H9 (cell line): ENCODE results near the gene NACA. TPM values are rescaled to one million over a fixed set of nuclear protein-coding genes. Genes with fewer than 3 reads are reported as not detected.

Experiments used
- DNase-seq: peaks from one replicate; pipeline ENCODE4 v3.0.0-alpha.2; 2017
- H2AFZ ChIP-seq: one replicate; pipeline ENCODE4 v1.6.1; 2013; ENCODE audit warnings: mild to moderate bottlenecking, low read length, control low read depth, moderate library complexity
- H2AK5ac ChIP-seq: 2 replicates; pipeline ENCODE4 v1.6.1; 2013; ENCODE audit warnings: low read length, control low read depth, mixed read lengths; ENCODE audit not compliant: insufficient read length
- H2BK120ac ChIP-seq: one replicate; pipeline ENCODE4 v1.6.1; 2013; ENCODE audit warnings: low read depth, mild to moderate bottlenecking, low read length, control low read depth, inconsistent platforms; ENCODE audit not compliant: poor library complexity, severe bottlenecking
- H2BK12ac ChIP-seq: 2 replicates; pipeline ENCODE4 v1.6.1; 2013; ENCODE audit warnings: low read length, control low read depth, mixed read lengths, low read depth; ENCODE audit not compliant: insufficient read length
- H2BK15ac ChIP-seq: 2 replicates; pipeline ENCODE4 v1.6.1; 2013; ENCODE audit warnings: low read depth, low read length, control low read depth
- H2BK20ac ChIP-seq: one replicate; pipeline ENCODE4 v1.6.1; 2013; ENCODE audit warnings: low read depth, mild to moderate bottlenecking, low read length, control low read depth, inconsistent platforms; ENCODE audit not compliant: poor library complexity, severe bottlenecking
- H2BK5ac ChIP-seq: 2 replicates; pipeline ENCODE4 v1.6.1; 2013; ENCODE audit warnings: low read length, control low read depth, mixed read lengths; ENCODE audit not compliant: insufficient read length
- H3K14ac ChIP-seq: 2 replicates; pipeline ENCODE4 v1.6.1; 2013; ENCODE audit warnings: low read length, control low read depth; ENCODE audit not compliant: insufficient read depth
- H3K18ac ChIP-seq: 2 replicates; pipeline ENCODE4 v1.6.1; 2013; ENCODE audit warnings: low read depth, mild to moderate bottlenecking, mixed read lengths, low read length, control low read depth; ENCODE audit not compliant: insufficient read length
- H3K23ac ChIP-seq: 2 replicates; pipeline ENCODE4 v1.6.1; 2013; ENCODE audit warnings: low read length, control low read depth, mixed read lengths, low read depth; ENCODE audit not compliant: insufficient read length
- H3K23me2 ChIP-seq: 2 replicates; pipeline ENCODE4 v1.6.1; 2013; ENCODE audit warnings: low read depth, mild to moderate bottlenecking, mixed read lengths, low read length, control low read depth; ENCODE audit not compliant: insufficient read length, poor library complexity, severe bottlenecking
- H3K27ac ChIP-seq: 2 replicates; pipeline ENCODE4 v1.5.1; 2013; ENCODE audit warnings: low read length, control low read depth, mixed read lengths, low read depth; ENCODE audit not compliant: insufficient read length
- H3K27me3 ChIP-seq: 2 replicates; pipeline ENCODE4 v1.6.1; 2013; ENCODE audit warnings: low read length, control low read depth, inconsistent platforms; ENCODE audit not compliant: insufficient read depth
- H3K4ac ChIP-seq: 2 replicates; pipeline ENCODE4 v1.6.1; 2013; ENCODE audit warnings: low read depth, mild to moderate bottlenecking, control low read depth, inconsistent platforms, low read length, moderate library complexity
- H3K4me1 ChIP-seq: 2 replicates; pipeline ENCODE4 v1.6.1; 2013; ENCODE audit warnings: low read length, control low read depth, inconsistent platforms; ENCODE audit not compliant: insufficient read depth
- H3K4me2 ChIP-seq: 2 replicates; pipeline ENCODE4 v1.6.1; 2013; ENCODE audit warnings: low read length, control low read depth, mixed read lengths; ENCODE audit not compliant: insufficient read length, insufficient read depth
- H3K56ac ChIP-seq: 2 replicates; pipeline ENCODE4 v1.6.1; 2013; ENCODE audit warnings: low read depth, mild to moderate bottlenecking, mixed read lengths, low read length, control low read depth; ENCODE audit not compliant: insufficient read length
- H3K79me1 ChIP-seq: 2 replicates; pipeline ENCODE4 v1.6.1; 2013; ENCODE audit warnings: low read depth, mild to moderate bottlenecking, moderate library complexity, low read length, control low read depth, inconsistent platforms; ENCODE audit not compliant: insufficient read depth, poor library complexity, severe bottlenecking
- H3K79me2 ChIP-seq: 2 replicates; pipeline ENCODE4 v1.6.1; 2013; ENCODE audit warnings: low read length, control low read depth, inconsistent platforms; ENCODE audit not compliant: insufficient read depth
- H3K9ac ChIP-seq: 2 replicates; pipeline ENCODE4 v1.6.1; 2013; ENCODE audit warnings: low read length, control low read depth, mixed read lengths; ENCODE audit not compliant: insufficient read length; ENCODE audit errors: extremely low read depth
- H3K9me3 ChIP-seq: one replicate; pipeline ENCODE4 v1.6.1; 2013; ENCODE audit warnings: low read depth, low read length, inconsistent platforms; ENCODE audit not compliant: control insufficient read depth
- H3T11ph ChIP-seq: one replicate; pipeline ENCODE4 v1.6.1; 2013; ENCODE audit warnings: mild to moderate bottlenecking, low read length, control low read depth, inconsistent platforms
- H4K20me1 ChIP-seq: one replicate; pipeline ENCODE4 v1.6.1; 2013; ENCODE audit not compliant: control insufficient read depth, insufficient read length, insufficient read depth
- H4K5ac ChIP-seq: 2 replicates; pipeline ENCODE4 v1.6.1; 2013; ENCODE audit warnings: low read depth, mild to moderate bottlenecking, mixed read lengths, low read length, control low read depth; ENCODE audit not compliant: insufficient read length
- H4K8ac ChIP-seq: replicated peaks from 2 replicates; pipeline ENCODE4 v1.6.1; 2013; ENCODE audit warnings: low read length, control low read depth, mixed read lengths, low read depth; ENCODE audit not compliant: insufficient read length
- H4K91ac ChIP-seq: 2 replicates; pipeline ENCODE4 v1.6.1; 2013; ENCODE audit warnings: low read depth, mild to moderate bottlenecking, moderate library complexity, mixed read lengths, low read length, control low read depth; ENCODE audit not compliant: insufficient read length
- H3K27ac Mint-ChIP-seq, 3 experiments: 2 replicates in 2 of 3; 3 replicates in 1 of 3; pipeline ENCODE4 v1.8.0; 2020 to 2021; ENCODE audit warnings: mixed read lengths in 3 of 3, mild to moderate bottlenecking in 1 of 3, moderate library complexity in 1 of 3
- H3K27me3 Mint-ChIP-seq: 2 replicates; pipeline ENCODE4 v1.8.0; 2021; ENCODE audit warnings: low read depth, mild to moderate bottlenecking, moderate library complexity, mixed read lengths
- H3K36me3 Mint-ChIP-seq, 3 experiments: 2 replicates in 2 of 3; 3 replicates in 1 of 3; pipeline ENCODE4 v1.8.0; 2020 to 2021; ENCODE audit warnings: low read depth in 3 of 3, mixed read lengths in 3 of 3; ENCODE audit not compliant: insufficient read depth in 1 of 3
- H3K4me1 Mint-ChIP-seq, 2 experiments: 2 replicates each; pipeline ENCODE4 v1.8.0; 2020; ENCODE audit warnings: mixed read lengths in 2 of 2
- H3K4me3 Mint-ChIP-seq, 2 experiments: 2 replicates in 1 of 2; 3 replicates in 1 of 2; pipeline ENCODE4 v1.8.0; 2020 to 2021; ENCODE audit warnings: mild to moderate bottlenecking in 2 of 2, mixed read lengths in 2 of 2, moderate library complexity in 1 of 2
- H3K9me3 Mint-ChIP-seq, 2 experiments: 2 replicates in 1 of 2; 3 replicates in 1 of 2; pipeline ENCODE4 v1.8.0; 2020; ENCODE audit warnings: mild to moderate bottlenecking in 2 of 2, mixed read lengths in 2 of 2, moderate library complexity in 1 of 2
- CTCF ChIP-seq: fragments of 200-600 bp; sonication (generic); conservative IDR thresholded peaks from 3 replicates; pipeline ENCODE4 v1.8.0; 2021; ENCODE audit warnings: antibody characterized with exemption, mild to moderate bottlenecking
- WGBS: extraction: QIAGEN DNeasy Blood & Tissue Kit; methylation state at CpG from one replicate; pipeline ENCODE4 v1.1.7; 2013; ENCODE audit warnings: missing lambda C conversion rate, low lambda C conversion rate, mixed read lengths; ENCODE audit not compliant: insufficient read length; ENCODE audit errors: extremely low coverage; 5-methylcytosine and 5-hydroxymethylcytosine counted together
- total RNA-seq: library from RNA; stranded (reverse); gene quantifications from 2 replicates; pipeline ENCODE4 v1.2.1, GENCODE V29; 2021

Gene NACA
- total RNA-seq, 1 experiment from 2014 or later: 1,204 TPM

GRCh38 chr12:56724701-56724971, 463 bp downstream of the NACA start:
- no CpG with 5 or more reads among the region's 9 CpGs for WGBS

More at GRCh38 chr12:56724701-56724971, 463 bp downstream of the NACA start:
- Histone ChIP-seq H3K18ac (peak overlapping the region; percentile 81), H3K27me3 (no peaks in the 10 kb centered on the region), H2BK20ac (no peak overlapping the region), H3T11ph (no peak overlapping the region), H2BK12ac (no peak overlapping the region), H4K8ac (peak overlapping the region; percentile 18), H2BK120ac (no peak overlapping the region), H3K4me2 (peak overlapping the region; percentile 82), H3K79me2 (peaks cover 48% of the 10 kb centered on the region; the same call in 1 of the 2 replicates), H3K27ac (peak overlapping the region; percentile 50), H3K79me1 (peaks cover 11% of the 10 kb centered on the region), H4K20me1 (no peaks in the 10 kb centered on the region), H2BK15ac (no peak overlapping the region), H2AFZ (no peak overlapping the region), H3K4me1 (peaks cover 10% of the 10 kb centered on the region), H3K23me2 (peaks cover 10% of the 10 kb centered on the region), H3K14ac (peak overlapping the region; percentile 77), H3K56ac (peak overlapping the region; percentile 25), H2AK5ac (peak overlapping the region; percentile 10), H3K4ac (peak overlapping the region; percentile 0; the same call in 1 of the 2 replicates), H4K5ac (peak overlapping the region; percentile 77), H3K9ac (peak overlapping the region; percentile 93), H3K23ac (no peak overlapping the region), H3K9me3 (no peaks in the 10 kb centered on the region), H2BK5ac (peak overlapping the region; percentile 62), H4K91ac (peak overlapping the region; percentile 48)
- no peak for DNase-seq
- no peak for TF ChIP-seq CTCF
- no peaks in the 10 kb centered on the region for H3K27me3 Mint-ChIP-seq
- no peaks in the 10 kb centered on the region for H3K9me3 Mint-ChIP-seq
- peaks cover 50 to 77% (median 67%) of the 10 kb centered on the region in 3 experiments for H3K36me3 Mint-ChIP-seq
- peak overlapping the region; percentile 99 to 100 for H3K4me3 Mint-ChIP-seq
- peaks cover 47 to 51% of the 10 kb centered on the region in 2 experiments for H3K4me1 Mint-ChIP-seq
- peak overlapping the region; percentile 100 for H3K27ac Mint-ChIP-seq
